Neural cell (in vitro differentiated cells): Measurements from ENCODE around the gene PBX4.

ENCODE experiments used
- EP300 ChIP-seq: fragments of 450-650 bp; conservative IDR thresholded peaks from 2 replicates; pipeline ENCODE4 v1.6.1; 2014; ENCODE audit warnings: antibody characterized with exemption, mild to moderate bottlenecking, moderate library complexity; ENCODE audit not compliant: poor library complexity, severe bottlenecking
- EZH2 ChIP-seq: fragments of 200-600, 300-800 bp; shearing (Covaris generic), sonication (generic); IDR thresholded peaks from 2 replicates; pipeline ENCODE4 v1.6.1; 2014; ENCODE audit warnings: antibody characterized with exemption, low read length, borderline replicate concordance, mild to moderate bottlenecking; ENCODE audit not compliant: insufficient read depth, poor library complexity, severe bottlenecking
- MXI1 ChIP-seq: fragments of 450-650 bp; conservative IDR thresholded peaks from 2 replicates; pipeline ENCODE4 v1.6.1; 2014; ENCODE audit warnings: antibody characterized with exemption, mild to moderate bottlenecking; ENCODE audit not compliant: poor library complexity, severe bottlenecking
- POLR2AphosphoS5 ChIP-seq: IDR thresholded peaks from 2 replicates; pipeline ENCODE4 v1.6.1; 2012
- RAD21 ChIP-seq: fragments of 450-650 bp; conservative IDR thresholded peaks from 2 replicates; pipeline ENCODE4 v1.6.1; 2014; ENCODE audit warnings: antibody characterized with exemption, mild to moderate bottlenecking, moderate library complexity
- SMC3 ChIP-seq: fragments of 450-650 bp; conservative IDR thresholded peaks from 2 replicates; pipeline ENCODE4 v1.6.1; 2014; ENCODE audit warnings: antibody characterized with exemption, mild to moderate bottlenecking, moderate library complexity; ENCODE audit not compliant: poor library complexity
- TAF1 ChIP-seq: IDR thresholded peaks from 2 replicates; pipeline ENCODE4 v1.6.1; 2012; ENCODE audit warnings: low read depth
- TF ChIP-seq, protein P1 (sequence below): fragments of 450-650 bp; IDR thresholded peaks from 2 replicates; pipeline ENCODE4 v1.5.1; 2014; ENCODE audit warnings: antibody characterized with exemption, mild to moderate bottlenecking, moderate library complexity; ENCODE audit not compliant: poor library complexity, severe bottlenecking
- TF ChIP-seq, protein P2 (sequence below): IDR thresholded peaks from 2 replicates; pipeline ENCODE4 v1.6.1; 2012; ENCODE audit warnings: borderline replicate concordance

GRCh38 chr19:19532806-19533701, 85.4 kb downstream of the PBX4 start:
- TF ChIP-seq, protein P1, sequence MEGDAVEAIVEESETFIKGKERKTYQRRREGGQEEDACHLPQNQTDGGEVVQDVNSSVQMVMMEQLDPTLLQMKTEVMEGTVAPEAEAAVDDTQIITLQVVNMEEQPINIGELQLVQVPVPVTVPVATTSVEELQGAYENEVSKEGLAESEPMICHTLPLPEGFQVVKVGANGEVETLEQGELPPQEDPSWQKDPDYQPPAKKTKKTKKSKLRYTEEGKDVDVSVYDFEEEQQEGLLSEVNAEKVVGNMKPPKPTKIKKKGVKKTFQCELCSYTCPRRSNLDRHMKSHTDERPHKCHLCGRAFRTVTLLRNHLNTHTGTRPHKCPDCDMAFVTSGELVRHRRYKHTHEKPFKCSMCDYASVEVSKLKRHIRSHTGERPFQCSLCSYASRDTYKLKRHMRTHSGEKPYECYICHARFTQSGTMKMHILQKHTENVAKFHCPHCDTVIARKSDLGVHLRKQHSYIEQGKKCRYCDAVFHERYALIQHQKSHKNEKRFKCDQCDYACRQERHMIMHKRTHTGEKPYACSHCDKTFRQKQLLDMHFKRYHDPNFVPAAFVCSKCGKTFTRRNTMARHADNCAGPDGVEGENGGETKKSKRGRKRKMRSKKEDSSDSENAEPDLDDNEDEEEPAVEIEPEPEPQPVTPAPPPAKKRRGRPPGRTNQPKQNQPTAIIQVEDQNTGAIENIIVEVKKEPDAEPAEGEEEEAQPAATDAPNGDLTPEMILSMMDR: no peak
- TF ChIP-seq SMC3 (no peak), POLR2AphosphoS5 (no peak), EP300 (no peak), EZH2 (no peak), RAD21 (no peak), TAF1 (no peak), MXI1 (no peak)
- TF ChIP-seq, protein P2, sequence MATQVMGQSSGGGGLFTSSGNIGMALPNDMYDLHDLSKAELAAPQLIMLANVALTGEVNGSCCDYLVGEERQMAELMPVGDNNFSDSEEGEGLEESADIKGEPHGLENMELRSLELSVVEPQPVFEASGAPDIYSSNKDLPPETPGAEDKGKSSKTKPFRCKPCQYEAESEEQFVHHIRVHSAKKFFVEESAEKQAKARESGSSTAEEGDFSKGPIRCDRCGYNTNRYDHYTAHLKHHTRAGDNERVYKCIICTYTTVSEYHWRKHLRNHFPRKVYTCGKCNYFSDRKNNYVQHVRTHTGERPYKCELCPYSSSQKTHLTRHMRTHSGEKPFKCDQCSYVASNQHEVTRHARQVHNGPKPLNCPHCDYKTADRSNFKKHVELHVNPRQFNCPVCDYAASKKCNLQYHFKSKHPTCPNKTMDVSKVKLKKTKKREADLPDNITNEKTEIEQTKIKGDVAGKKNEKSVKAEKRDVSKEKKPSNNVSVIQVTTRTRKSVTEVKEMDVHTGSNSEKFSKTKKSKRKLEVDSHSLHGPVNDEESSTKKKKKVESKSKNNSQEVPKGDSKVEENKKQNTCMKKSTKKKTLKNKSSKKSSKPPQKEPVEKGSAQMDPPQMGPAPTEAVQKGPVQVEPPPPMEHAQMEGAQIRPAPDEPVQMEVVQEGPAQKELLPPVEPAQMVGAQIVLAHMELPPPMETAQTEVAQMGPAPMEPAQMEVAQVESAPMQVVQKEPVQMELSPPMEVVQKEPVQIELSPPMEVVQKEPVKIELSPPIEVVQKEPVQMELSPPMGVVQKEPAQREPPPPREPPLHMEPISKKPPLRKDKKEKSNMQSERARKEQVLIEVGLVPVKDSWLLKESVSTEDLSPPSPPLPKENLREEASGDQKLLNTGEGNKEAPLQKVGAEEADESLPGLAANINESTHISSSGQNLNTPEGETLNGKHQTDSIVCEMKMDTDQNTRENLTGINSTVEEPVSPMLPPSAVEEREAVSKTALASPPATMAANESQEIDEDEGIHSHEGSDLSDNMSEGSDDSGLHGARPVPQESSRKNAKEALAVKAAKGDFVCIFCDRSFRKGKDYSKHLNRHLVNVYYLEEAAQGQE: no peak
